K562 treated with DMSO at 1 percent for 12 hours (cell line): ENCODE measurements around the gene NAT8L. TPM values are rescaled to one million over a fixed set of nuclear protein-coding genes. Genes with fewer than 3 reads are reported as not detected.

ENCODE experiments used
- total RNA-seq: library from RNA; unstranded; fragments of 300-600 nt; gene quantifications from 2 replicates; pipeline ENCODE4 v1.2.3, GENCODE V29; 2022; ENCODE audit not compliant: insufficient read depth

The NAT8L gene, protein sequence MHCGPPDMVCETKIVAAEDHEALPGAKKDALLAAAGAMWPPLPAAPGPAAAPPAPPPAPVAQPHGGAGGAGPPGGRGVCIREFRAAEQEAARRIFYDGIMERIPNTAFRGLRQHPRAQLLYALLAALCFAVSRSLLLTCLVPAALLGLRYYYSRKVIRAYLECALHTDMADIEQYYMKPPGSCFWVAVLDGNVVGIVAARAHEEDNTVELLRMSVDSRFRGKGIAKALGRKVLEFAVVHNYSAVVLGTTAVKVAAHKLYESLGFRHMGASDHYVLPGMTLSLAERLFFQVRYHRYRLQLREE
- 1.8 and 3.3 TPM in 2 replicates for total RNA-seq

GRCh38 chr4:2059046-2059725, at the start of gene NAT8L:
Gene NAT8L, plus strand, starts transcription at chr4:2059327. Its CDS starts 185 bp downstream, at chr4:2059512.

Other genes with a start within 250 kb of the NAT8L start
- gene LETM1, start 203.2 kb upstream of the NAT8L start, total RNA-seq: 16.2 and 27.9 TPM in 2 replicates
- 22.8 and 69.6 TPM in 2 replicates for gene NSD2, start 187.9 kb upstream of the NAT8L start, total RNA-seq
- gene NELFA, start 50.4 kb upstream of the NAT8L start, total RNA-seq: 42.5 and 55.0 TPM in 2 replicates
- gene HAUS3, start 182.8 kb downstream of the NAT8L start, total RNA-seq: 16.1 and 23.4 TPM in 2 replicates
- 1.2 and 1.8 TPM in 2 replicates for gene POLN, start 182.8 kb downstream of the NAT8L start, total RNA-seq
- gene MXD4, start 202.8 kb downstream of the NAT8L start, total RNA-seq: 37.4 and 43.4 TPM in 2 replicates